ENCODE data around the gene EPX. TPM values are rescaled to one million over a fixed set of nuclear protein-coding genes. Genes with fewer than 3 reads are reported as not detected.

Gene EPX
- polyA plus RNA-seq, 1 experiment: not detected

GRCh38 chr17:58193641-58194255 lies 1.2 kb downstream of the EPX start:
- H3K36me3 ChIP-seq (ENCODE audit: control insufficient read depth, insufficient read depth, low read length): no peaks in the 10 kb centered on the region
- ChIA-PET POLR2A (no interaction called here), CTCF (interaction anchor here (1.6 kb wide), 1 partner anchor 25 kb away, joined by 5 read pairs; the partner anchor contains the start of gene MKS1)
- no peak for DNase-seq (ENCODE audit: low read depth)
- TF ChIP-seq, protein P1, sequence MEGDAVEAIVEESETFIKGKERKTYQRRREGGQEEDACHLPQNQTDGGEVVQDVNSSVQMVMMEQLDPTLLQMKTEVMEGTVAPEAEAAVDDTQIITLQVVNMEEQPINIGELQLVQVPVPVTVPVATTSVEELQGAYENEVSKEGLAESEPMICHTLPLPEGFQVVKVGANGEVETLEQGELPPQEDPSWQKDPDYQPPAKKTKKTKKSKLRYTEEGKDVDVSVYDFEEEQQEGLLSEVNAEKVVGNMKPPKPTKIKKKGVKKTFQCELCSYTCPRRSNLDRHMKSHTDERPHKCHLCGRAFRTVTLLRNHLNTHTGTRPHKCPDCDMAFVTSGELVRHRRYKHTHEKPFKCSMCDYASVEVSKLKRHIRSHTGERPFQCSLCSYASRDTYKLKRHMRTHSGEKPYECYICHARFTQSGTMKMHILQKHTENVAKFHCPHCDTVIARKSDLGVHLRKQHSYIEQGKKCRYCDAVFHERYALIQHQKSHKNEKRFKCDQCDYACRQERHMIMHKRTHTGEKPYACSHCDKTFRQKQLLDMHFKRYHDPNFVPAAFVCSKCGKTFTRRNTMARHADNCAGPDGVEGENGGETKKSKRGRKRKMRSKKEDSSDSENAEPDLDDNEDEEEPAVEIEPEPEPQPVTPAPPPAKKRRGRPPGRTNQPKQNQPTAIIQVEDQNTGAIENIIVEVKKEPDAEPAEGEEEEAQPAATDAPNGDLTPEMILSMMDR (IDR thresholded peaks at IDR 0.05; ENCODE audit: insufficient read depth, low read depth, low read length): no peak
- peaks cover 3% of the 10 kb centered on the region for H3K27me3 ChIP-seq (ENCODE audit: control insufficient read depth, insufficient read depth, low read length)
- no peak overlapping the region for H3K4me3 ChIP-seq (ENCODE audit: low read depth, low read length)

DNA sequence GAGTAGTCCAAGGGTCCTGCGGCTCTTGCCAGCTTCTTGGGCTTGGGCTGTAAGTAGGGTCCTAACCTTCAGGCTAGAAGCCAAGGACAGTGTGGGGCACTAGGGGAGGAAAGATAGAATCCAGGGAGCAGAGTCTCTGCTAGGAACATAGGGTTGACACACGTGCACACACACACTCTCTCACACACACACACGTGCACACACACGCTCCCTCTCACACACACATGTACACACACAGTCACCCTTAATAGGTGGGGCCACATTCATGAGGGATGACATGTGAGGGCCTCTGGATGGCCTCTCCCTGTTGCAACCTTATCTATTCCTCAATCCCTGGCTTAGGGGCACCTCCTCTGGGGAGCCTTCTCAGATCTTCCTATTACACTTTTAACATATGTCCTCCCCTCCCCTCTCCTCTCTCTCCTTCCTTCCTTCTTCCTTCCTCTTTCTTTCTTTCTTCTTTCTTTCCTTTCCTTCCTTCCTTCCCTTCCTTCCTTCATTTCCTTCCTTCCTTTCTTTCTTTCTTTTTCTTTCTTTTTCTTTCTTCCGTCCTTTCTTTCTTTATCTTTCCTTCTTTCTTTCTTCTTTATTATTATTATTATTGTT lies 3.1 kb downstream of the EPX start:
- POLR2A ChIA-PET: no interaction called here

DNA sequence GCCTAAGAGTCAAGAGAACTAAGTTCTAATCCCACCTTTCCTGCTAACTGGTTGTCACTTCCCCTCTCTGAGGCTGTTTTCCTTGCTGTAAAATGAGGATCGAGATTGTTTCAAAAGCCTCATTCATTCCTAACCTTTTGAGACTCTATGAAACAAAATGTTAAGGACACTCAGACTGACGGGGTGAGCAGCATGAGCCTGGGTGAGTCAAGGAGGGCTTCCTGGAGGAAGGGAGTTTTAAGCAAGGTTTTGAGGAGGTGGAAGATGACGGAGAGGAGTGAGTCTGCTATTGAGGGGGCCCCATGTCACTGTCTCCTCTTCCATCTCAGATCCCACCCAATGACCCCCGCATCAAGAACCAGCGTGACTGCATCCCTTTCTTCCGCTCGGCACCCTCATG lies 4.1 kb downstream of the EPX start:
- H3K27me3 ChIP-seq (ENCODE audit: control insufficient read depth, insufficient read depth, low read length): peaks cover 3% of the 10 kb centered on the region
- POLR2A ChIA-PET: no interaction called here
- DNase-seq (ENCODE audit: low read depth): no peak
- CTCF ChIA-PET: no interaction called here
- H3K4me3 ChIP-seq (ENCODE audit: low read depth, low read length): no peak overlapping the region
- TF ChIP-seq, protein P1 (IDR thresholded peaks at IDR 0.05; ENCODE audit: insufficient read depth, low read depth, low read length): no peak
- no peaks in the 10 kb centered on the region for H3K36me3 ChIP-seq (ENCODE audit: control insufficient read depth, insufficient read depth, low read length)

More for the DNA sequence above, 3.1 kb downstream of the EPX start:
- no peak for DNase-seq (ENCODE audit: low read depth)
- TF ChIP-seq, protein P1 (IDR thresholded peaks at IDR 0.05; ENCODE audit: insufficient read depth, low read depth, low read length): no peak
- CTCF ChIA-PET: no interaction called here
- H3K36me3 ChIP-seq (ENCODE audit: control insufficient read depth, insufficient read depth, low read length): no peaks in the 10 kb centered on the region
- peaks cover 3% of the 10 kb centered on the region for H3K27me3 ChIP-seq (ENCODE audit: control insufficient read depth, insufficient read depth, low read length)
- no peak overlapping the region for H3K4me3 ChIP-seq (ENCODE audit: low read depth, low read length)

DNA sequence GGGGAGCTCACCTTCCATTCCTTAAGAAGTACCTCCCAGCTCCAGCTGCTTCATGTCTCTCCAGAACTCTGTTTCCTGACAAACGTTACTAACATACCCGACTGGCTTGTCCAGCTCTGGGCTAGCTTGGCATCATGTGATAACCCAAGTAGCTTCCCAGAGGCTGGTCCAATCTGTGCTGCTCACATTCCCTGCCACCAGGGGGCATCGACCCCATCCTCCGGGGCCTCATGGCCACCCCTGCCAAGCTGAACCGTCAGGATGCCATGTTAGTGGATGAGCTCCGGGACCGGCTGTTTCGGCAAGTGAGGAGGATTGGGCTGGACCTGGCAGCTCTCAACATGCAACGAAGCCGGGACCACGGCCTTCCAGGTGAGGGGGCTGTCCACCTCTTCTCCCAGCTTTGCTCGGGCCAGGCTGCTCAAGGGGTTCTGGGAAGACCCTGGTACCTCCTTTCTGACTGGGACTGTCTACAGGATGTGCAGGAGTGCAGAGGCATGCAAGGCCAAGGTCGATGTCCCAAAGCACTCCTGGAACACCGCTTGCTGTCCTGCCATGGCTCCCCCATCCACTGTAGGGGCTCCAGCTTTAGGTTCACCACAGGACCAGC lies 7.6 kb downstream of the EPX start:
- POLR2A ChIA-PET: no interaction called here
- TF ChIP-seq, protein P1 (IDR thresholded peaks at IDR 0.05; ENCODE audit: insufficient read depth, low read depth, low read length): peak; percentile 61
- no peak overlapping the region for H3K4me3 ChIP-seq (ENCODE audit: low read depth, low read length)
- H3K36me3 ChIP-seq (ENCODE audit: control insufficient read depth, insufficient read depth, low read length): no peaks in the 10 kb centered on the region
- CTCF ChIA-PET: interaction anchor here (0.6 to 3.3 kb wide), 13 partner anchors 10 to 247 kb away, joined by 3 to 19 read pairs (median 4); partner anchors contain the start of genes MKS1 and RNF43
- no peak for DNase-seq (ENCODE audit: low read depth)
- peaks cover 3% of the 10 kb centered on the region for H3K27me3 ChIP-seq (ENCODE audit: control insufficient read depth, insufficient read depth, low read length)

GRCh38 chr17:58202859-58203258 lies 10.3 kb downstream of the EPX start:
- Histone ChIP-seq H3K36me3 (ENCODE audit: control insufficient read depth, insufficient read depth, low read length) (peaks cover 3% of the 10 kb centered on the region; the same call in 1 of the 2 replicates), H3K27me3 (ENCODE audit: control insufficient read depth, insufficient read depth, low read length) (peaks cover 3% of the 10 kb centered on the region), H3K4me3 (ENCODE audit: low read depth, low read length) (no peak overlapping the region)
- TF ChIP-seq, protein P1 (IDR thresholded peaks at IDR 0.05; ENCODE audit: insufficient read depth, low read depth, low read length): no peak
- POLR2A ChIA-PET: no interaction called here
- no peak for DNase-seq (ENCODE audit: low read depth)
- CTCF ChIA-PET: no interaction called here
